Endothelial cell of umbilical vein (primary cell): ENCODE data around the gene MPZL3. TPM values are rescaled to one million over a fixed set of nuclear protein-coding genes. Genes with fewer than 3 reads are reported as not detected.

Source experiments
- BruUV-seq: library from RNA; stranded (reverse); fragments of 400-500 nt; replicated peaks from 2 replicates; lab custom pipeline; 2021; lab: Mats Ljungman, UMichigan
- CTCF ChIA-PET: fragments of 300-600, 350-600 bp; sonication (Branson Sonifier 250); formaldehyde crosslinking; loops from one replicate; lab custom pipeline; 2021; ENCODE audit warnings: antibody characterized with exemption, inconsistent platforms; lab: Charles Lee
- POLR2A ChIA-PET: fragments of 300-600, 350-600 bp; sonication (Branson Sonifier 250); formaldehyde crosslinking; loops from one replicate; lab custom pipeline; 2021; ENCODE audit warnings: antibody characterized with exemption, inconsistent platforms; lab: Charles Lee
- DNase-seq: peaks from one replicate; pipeline ENCODE4 v3.0.0-alpha.2; 2011; ENCODE audit warnings: low read depth, low spot score
- FAIRE-seq: peaks from 2 replicates; lab custom pipeline; 2011; peaks lifted over from hg19 to GRCh38; lab: Jason Lieb, UNC
- H2AFZ ChIP-seq: 2 replicates; pipeline ENCODE4 v1.6.0; 2012; ENCODE audit warnings: low read depth, low read length, control low read depth, inconsistent platforms
- H3K27ac ChIP-seq: 2 replicates; pipeline ENCODE4 v1.5.1; 2011; ENCODE audit warnings: low read depth, mild to moderate bottlenecking, control low read depth, low read length, moderate library complexity; ENCODE audit not compliant: insufficient read depth
- H3K27me3 ChIP-seq, 2 experiments: 2 replicates each; pipeline versions ENCODE4 v1.6.0 to v1.6.1; 2011; ENCODE audit warnings: low read length in 2 of 2, mixed read lengths in 1 of 2; ENCODE audit not compliant: control insufficient read depth in 2 of 2, insufficient read depth in 2 of 2
- H3K36me3 ChIP-seq, 2 experiments: 2 replicates in 1 of 2; 3 replicates in 1 of 2; pipeline ENCODE4 v1.5.1; 2011; ENCODE audit warnings: low read length in 2 of 2, mild to moderate bottlenecking in 1 of 2, moderate library complexity in 1 of 2; ENCODE audit not compliant: control insufficient read depth in 2 of 2, insufficient read depth in 2 of 2; ENCODE audit errors: extremely low read depth in 1 of 2
- H3K4me1 ChIP-seq: 3 replicates; pipeline ENCODE4 v1.5.1; 2011; ENCODE audit warnings: mild to moderate bottlenecking, low read length; ENCODE audit not compliant: control insufficient read depth, insufficient read depth; ENCODE audit errors: extremely low read depth
- H3K4me2 ChIP-seq: 2 replicates; pipeline ENCODE4 v1.6.1; 2011; ENCODE audit warnings: low read length, control low read depth, mixed read lengths; ENCODE audit not compliant: insufficient read depth
- H3K4me3 ChIP-seq, 3 experiments: fragments of 200-600 bp in 1 of 3; sonication (generic), shearing (Covaris generic) in 1 of 3; replicated peaks in 1 of 3; 2 replicates each; pipeline ENCODE4 v1.5.1; 2011 to 2016; ENCODE audit warnings: control low read depth in 3 of 3, low read length in 3 of 3, mild to moderate bottlenecking in 2 of 3, inconsistent platforms in 1 of 3, low read depth in 1 of 3, moderate library complexity in 1 of 3; ENCODE audit not compliant: insufficient read depth in 1 of 3
- H3K79me2 ChIP-seq: 2 replicates; pipeline ENCODE4 v1.6.0; 2012; ENCODE audit warnings: low read length, inconsistent platforms; ENCODE audit not compliant: control insufficient read depth, insufficient read depth
- H3K9ac ChIP-seq: replicated peaks from 2 replicates; pipeline ENCODE3; 2011; ENCODE audit warnings: low read length, control low read depth; ENCODE audit not compliant: insufficient read depth; ENCODE audit errors: extremely low read depth
- H3K9me1 ChIP-seq: replicated peaks from 3 replicates; pipeline ENCODE4 v1.6.0; 2011; ENCODE audit warnings: mild to moderate bottlenecking, low read length; ENCODE audit not compliant: control insufficient read depth, insufficient read depth; ENCODE audit errors: extremely low read depth
- H3K9me3 ChIP-seq: replicated peaks from 2 replicates; pipeline ENCODE4 v1.5.1; 2012; ENCODE audit warnings: low read length, inconsistent platforms; ENCODE audit not compliant: control insufficient read depth, insufficient read depth
- H4K20me1 ChIP-seq: replicated peaks from 2 replicates; pipeline ENCODE3; 2011; ENCODE audit warnings: mild to moderate bottlenecking, low read length; ENCODE audit not compliant: control insufficient read depth, insufficient read depth; ENCODE audit errors: extremely low read depth
- EZH2 ChIP-seq: IDR thresholded peaks from 2 replicates; pipeline ENCODE4 v1.6.1; 2012; ENCODE audit warnings: borderline replicate concordance, low read depth, mild to moderate bottlenecking, moderate library complexity, low read length, inconsistent platforms; ENCODE audit not compliant: severe bottlenecking
- FOS ChIP-seq: IDR thresholded peaks from 2 replicates; pipeline ENCODE4 v1.6.1; 2011; ENCODE audit warnings: mild to moderate bottlenecking, low read length, moderate library complexity, borderline replicate concordance; ENCODE audit not compliant: insufficient read depth
- GATA2 ChIP-seq: IDR thresholded peaks from 2 replicates; pipeline ENCODE4 v1.7.0; 2011; ENCODE audit warnings: low read depth, mild to moderate bottlenecking, moderate library complexity, mixed read lengths, low read length; ENCODE audit not compliant: insufficient read length, insufficient read depth
- JUN ChIP-seq: IDR thresholded peaks from 2 replicates; pipeline ENCODE4 v1.6.1; 2011; ENCODE audit warnings: borderline replicate concordance, low read depth; ENCODE audit not compliant: insufficient read length, insufficient read depth
- MYC ChIP-seq: IDR thresholded peaks from one replicate; pipeline ENCODE4 v1.6.1; 2011; ENCODE audit warnings: mild to moderate bottlenecking, low read depth, low read length
- POLR2A ChIP-seq: IDR thresholded peaks from 2 replicates; pipeline ENCODE4 v1.6.1; 2012; ENCODE audit warnings: low read depth, mild to moderate bottlenecking, control low read depth, low read length
- POLR2AphosphoS5 ChIP-seq: IDR thresholded peaks from 2 replicates; pipeline ENCODE4 v1.6.1; 2012; ENCODE audit warnings: low read depth, mild to moderate bottlenecking, control low read depth, low read length, moderate library complexity; ENCODE audit not compliant: insufficient read depth
- dilution Hi-C: fragments of 300-500 bp; cut with MboI; formaldehyde crosslinking; loops from one replicate; pipeline ENCODE4 v1.15.0; 2019; ENCODE audit warnings: low sequenced_read_pairs; ENCODE audit not compliant: extremely low pct_ligation_motif_present
- intact Hi-C: fragments of 100-400 bp; cut with micrococcal nuclease; formaldehyde crosslinking; loops from one replicate; pipeline ENCODE4 v1.10.0; 2022
- polyA plus RNA-seq, 4 experiments: library from polyadenylated mRNA; depleted of rRNA in 3 of 4; stranded (reverse) in 3 of 4; unstranded in 1 of 4; fragments of >200 nt; gene quantifications; 2 replicates each; pipeline versions ENCODE4 v1.2.1 to v1.2.3, GENCODE V29; 2011 to 2012; ENCODE audit warnings: missing spikeins in 1 of 4
- total RNA-seq: library from RNA; stranded (reverse); gene quantifications from 2 replicates; pipeline ENCODE4 v1.2.3, GENCODE V29; 2021
- TF ChIP-seq, protein P1 (sequence below): IDR thresholded peaks from 2 replicates; pipeline ENCODE4 v1.6.1; 2011; ENCODE audit not compliant: insufficient read depth, insufficient read length
- TF ChIP-seq, protein P2 (sequence below), 2 donors: IDR thresholded peaks; 1 replicate in 1 of 2; 2 replicates in 1 of 2; pipeline ENCODE4 v1.5.1; 2011; ENCODE audit warnings: low read length in 2 of 2, mild to moderate bottlenecking in 2 of 2, moderate library complexity in 2 of 2, control low read depth in 1 of 2, inconsistent platforms in 1 of 2, low read depth in 1 of 2; ENCODE audit not compliant: insufficient read depth in 1 of 2; ENCODE audit errors: extremely low read depth in 1 of 2

MPZL3 gene
- total and polyA plus RNA-seq, 2 donors (not counting 3 experiments of a cell fraction or from before 2014, with no cell fraction given) = 2.5 to 7.1 TPM

DNA sequence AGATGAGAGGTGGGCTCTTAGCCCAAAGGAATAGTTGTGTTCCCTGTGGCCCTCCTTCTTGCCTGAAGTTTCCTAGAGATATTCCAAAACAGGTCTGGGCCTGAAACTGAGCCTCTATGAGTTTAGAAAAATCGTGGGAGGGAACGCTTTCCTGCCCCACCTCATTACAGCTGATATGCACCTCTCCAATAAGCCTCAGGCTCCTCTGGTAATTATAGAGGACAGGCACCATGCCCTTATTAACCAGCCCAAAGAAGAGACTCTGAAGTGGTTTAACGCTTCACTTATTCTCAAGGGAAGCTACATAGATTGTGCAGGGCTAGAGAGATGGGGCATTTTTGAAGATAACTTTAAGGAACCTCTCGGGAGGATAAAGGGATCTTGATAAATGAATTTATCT lies 15.3 kb upstream of the MPZL3 start:
- FAIRE-seq = no peak
- ChIA-PET POLR2A (no interaction called here), CTCF (interaction anchor here (1.0 to 1.2 kb wide), 3 partner anchors 34 to 96 kb away, joined by 3 to 4 read pairs (median 3); no protein-coding TSS in a partner anchor)
- Histone ChIP-seq H2AFZ (no peak overlapping the region), H3K79me2 (no peaks in the 10 kb centered on the region), H3K4me2 (no peak overlapping the region), H3K4me1 (peaks cover 40% of the 10 kb centered on the region), H3K9me3 (no peaks in the 10 kb centered on the region), H3K36me3 (no peaks in the 10 kb centered on the region), H4K20me1 (no peaks in the 10 kb centered on the region), H3K9ac (no peak overlapping the region), H3K4me3 (no peak overlapping the region), H3K27me3 (no peaks in the 10 kb centered on the region), H3K9me1 (no peaks in the 10 kb centered on the region), H3K27ac (no peak overlapping the region)
- no peak for DNase-seq
- BruUV-seq = no TSS peak
- TF ChIP-seq JUN = no peak
- no peak for TF ChIP-seq FOS
- TF ChIP-seq EZH2 = no peak
- TF ChIP-seq GATA2 = no peak
- no peak for TF ChIP-seq POLR2A
- TF ChIP-seq POLR2AphosphoS5 = no peak
- TF ChIP-seq, protein P1, sequence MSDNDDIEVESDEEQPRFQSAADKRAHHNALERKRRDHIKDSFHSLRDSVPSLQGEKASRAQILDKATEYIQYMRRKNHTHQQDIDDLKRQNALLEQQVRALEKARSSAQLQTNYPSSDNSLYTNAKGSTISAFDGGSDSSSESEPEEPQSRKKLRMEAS = no peak
- no peak for TF ChIP-seq MYC
- TF ChIP-seq, protein P2, sequence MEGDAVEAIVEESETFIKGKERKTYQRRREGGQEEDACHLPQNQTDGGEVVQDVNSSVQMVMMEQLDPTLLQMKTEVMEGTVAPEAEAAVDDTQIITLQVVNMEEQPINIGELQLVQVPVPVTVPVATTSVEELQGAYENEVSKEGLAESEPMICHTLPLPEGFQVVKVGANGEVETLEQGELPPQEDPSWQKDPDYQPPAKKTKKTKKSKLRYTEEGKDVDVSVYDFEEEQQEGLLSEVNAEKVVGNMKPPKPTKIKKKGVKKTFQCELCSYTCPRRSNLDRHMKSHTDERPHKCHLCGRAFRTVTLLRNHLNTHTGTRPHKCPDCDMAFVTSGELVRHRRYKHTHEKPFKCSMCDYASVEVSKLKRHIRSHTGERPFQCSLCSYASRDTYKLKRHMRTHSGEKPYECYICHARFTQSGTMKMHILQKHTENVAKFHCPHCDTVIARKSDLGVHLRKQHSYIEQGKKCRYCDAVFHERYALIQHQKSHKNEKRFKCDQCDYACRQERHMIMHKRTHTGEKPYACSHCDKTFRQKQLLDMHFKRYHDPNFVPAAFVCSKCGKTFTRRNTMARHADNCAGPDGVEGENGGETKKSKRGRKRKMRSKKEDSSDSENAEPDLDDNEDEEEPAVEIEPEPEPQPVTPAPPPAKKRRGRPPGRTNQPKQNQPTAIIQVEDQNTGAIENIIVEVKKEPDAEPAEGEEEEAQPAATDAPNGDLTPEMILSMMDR (IDR thresholded peaks at IDR 0.05; ENCODE audit: extremely low read depth in 1 of 2, insufficient read depth in 1 of 2, low read depth in 1 of 2, low read length in 2 of 2) = no peak
- intact Hi-C loops = no loop called here
- dilution Hi-C loops = no loop called here
